ENCODE measurements around the gene CPED1.

DNA sequence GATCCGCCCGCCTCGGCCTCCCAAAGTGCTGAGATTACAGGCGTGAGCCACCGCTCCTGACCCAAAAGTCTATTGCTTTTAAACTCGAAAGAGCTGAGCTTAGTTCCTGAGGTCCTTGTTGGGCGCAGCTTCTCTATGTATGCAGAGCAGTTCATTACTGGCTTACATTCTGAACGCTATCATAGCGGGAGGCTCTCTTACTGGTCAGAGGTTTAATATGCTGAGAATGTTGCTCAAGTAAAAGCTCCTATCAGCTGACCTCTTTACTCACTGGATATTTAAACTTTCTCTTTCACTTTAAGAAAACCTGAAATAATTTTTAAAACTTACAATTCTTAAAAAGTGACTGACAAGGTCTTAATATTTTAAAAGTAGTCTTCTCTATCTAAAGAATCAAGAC is 179.5 kb downstream of the CPED1 start:
- TF ChIP-seq, protein P1, sequence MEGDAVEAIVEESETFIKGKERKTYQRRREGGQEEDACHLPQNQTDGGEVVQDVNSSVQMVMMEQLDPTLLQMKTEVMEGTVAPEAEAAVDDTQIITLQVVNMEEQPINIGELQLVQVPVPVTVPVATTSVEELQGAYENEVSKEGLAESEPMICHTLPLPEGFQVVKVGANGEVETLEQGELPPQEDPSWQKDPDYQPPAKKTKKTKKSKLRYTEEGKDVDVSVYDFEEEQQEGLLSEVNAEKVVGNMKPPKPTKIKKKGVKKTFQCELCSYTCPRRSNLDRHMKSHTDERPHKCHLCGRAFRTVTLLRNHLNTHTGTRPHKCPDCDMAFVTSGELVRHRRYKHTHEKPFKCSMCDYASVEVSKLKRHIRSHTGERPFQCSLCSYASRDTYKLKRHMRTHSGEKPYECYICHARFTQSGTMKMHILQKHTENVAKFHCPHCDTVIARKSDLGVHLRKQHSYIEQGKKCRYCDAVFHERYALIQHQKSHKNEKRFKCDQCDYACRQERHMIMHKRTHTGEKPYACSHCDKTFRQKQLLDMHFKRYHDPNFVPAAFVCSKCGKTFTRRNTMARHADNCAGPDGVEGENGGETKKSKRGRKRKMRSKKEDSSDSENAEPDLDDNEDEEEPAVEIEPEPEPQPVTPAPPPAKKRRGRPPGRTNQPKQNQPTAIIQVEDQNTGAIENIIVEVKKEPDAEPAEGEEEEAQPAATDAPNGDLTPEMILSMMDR (IDR thresholded peaks at IDR 0.05): no peak
- TF ChIP-seq POLR2A (IDR thresholded peaks at IDR 0.05): no peak
- no peak for TF ChIP-seq POLR2AphosphoS5 (IDR thresholded peaks at IDR 0.05; ENCODE audit: insufficient read depth in 1 of 2, low read depth in 1 of 2)

All from vagina (tissue), 2 donors.